ENCODE measurements around the gene TMUB1.

Gene TMUB1

DNA sequence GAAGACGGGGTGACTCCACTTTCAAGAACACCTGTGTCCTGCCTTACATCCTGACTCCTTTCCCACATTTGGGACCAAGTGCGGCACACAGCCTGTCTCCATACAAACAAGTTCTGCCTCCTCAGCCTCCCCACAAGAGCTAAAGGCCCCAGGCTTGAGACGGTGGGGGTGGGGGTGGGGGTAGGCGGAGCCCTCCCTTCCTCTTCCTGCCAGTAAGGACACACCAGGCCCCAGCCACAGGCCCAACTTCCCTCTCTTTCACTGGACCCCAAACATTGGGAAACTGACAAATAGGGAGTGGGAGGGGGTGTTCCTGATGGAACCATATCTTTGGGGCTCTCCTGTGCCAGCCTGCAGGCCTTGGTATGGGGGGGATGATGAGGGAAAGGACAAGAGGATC is 30.2 kb downstream of the TMUB1 start:
- Histone ChIP-seq H3K27me3 (ENCODE audit: insufficient read depth, low read length, poor library complexity, severe bottlenecking) (no peaks in the 10 kb centered on the region), H2AFZ (ENCODE audit: low read length) (0 out of 2 replicates have a peak overlapping the region, but pooled peaks have one; percentile 43), H3K36me3 (ENCODE audit: insufficient read depth, low read length) (no peaks in the 10 kb centered on the region), H3K79me2 (ENCODE audit: insufficient read depth, low read length) (peaks cover 11% of the 10 kb centered on the region; the same call in 1 of the 2 replicates), H4K20me1 (ENCODE audit: insufficient read depth, low read length, poor library complexity, severe bottlenecking) (no peaks in the 10 kb centered on the region), H3K4me2 (ENCODE audit: low read depth, low read length, poor library complexity, severe bottlenecking) (peak overlapping the region; percentile 77), H3K4me3 (ENCODE audit: low read length, poor library complexity, severe bottlenecking) (peak overlapping the region; percentile 6), H3K4me1 (ENCODE audit: insufficient read depth, low read length, poor library complexity, severe bottlenecking) (peaks cover 23% of the 10 kb centered on the region), H3K9me2 (replicated peaks; ENCODE audit: low read depth, low read length) (no peaks in the 10 kb centered on the region), H3F3A (ENCODE audit: low read depth) (no peaks in the 10 kb centered on the region), H3K9me3 (ENCODE audit: insufficient read depth, low read depth, low read length) (no peaks in the 10 kb centered on the region), H3K9ac (ENCODE audit: low read depth, low read length, poor library complexity, severe bottlenecking) (peak overlapping the region; percentile 73)
- TF ChIP-seq EZH2phosphoT487 (IDR thresholded peaks at IDR 0.05; ENCODE audit: borderline replicate concordance): no peak
- TF ChIP-seq, protein P1, sequence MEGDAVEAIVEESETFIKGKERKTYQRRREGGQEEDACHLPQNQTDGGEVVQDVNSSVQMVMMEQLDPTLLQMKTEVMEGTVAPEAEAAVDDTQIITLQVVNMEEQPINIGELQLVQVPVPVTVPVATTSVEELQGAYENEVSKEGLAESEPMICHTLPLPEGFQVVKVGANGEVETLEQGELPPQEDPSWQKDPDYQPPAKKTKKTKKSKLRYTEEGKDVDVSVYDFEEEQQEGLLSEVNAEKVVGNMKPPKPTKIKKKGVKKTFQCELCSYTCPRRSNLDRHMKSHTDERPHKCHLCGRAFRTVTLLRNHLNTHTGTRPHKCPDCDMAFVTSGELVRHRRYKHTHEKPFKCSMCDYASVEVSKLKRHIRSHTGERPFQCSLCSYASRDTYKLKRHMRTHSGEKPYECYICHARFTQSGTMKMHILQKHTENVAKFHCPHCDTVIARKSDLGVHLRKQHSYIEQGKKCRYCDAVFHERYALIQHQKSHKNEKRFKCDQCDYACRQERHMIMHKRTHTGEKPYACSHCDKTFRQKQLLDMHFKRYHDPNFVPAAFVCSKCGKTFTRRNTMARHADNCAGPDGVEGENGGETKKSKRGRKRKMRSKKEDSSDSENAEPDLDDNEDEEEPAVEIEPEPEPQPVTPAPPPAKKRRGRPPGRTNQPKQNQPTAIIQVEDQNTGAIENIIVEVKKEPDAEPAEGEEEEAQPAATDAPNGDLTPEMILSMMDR (conservative IDR thresholded peaks at IDR 0.05; ENCODE audit: low read length): no peak

DNA sequence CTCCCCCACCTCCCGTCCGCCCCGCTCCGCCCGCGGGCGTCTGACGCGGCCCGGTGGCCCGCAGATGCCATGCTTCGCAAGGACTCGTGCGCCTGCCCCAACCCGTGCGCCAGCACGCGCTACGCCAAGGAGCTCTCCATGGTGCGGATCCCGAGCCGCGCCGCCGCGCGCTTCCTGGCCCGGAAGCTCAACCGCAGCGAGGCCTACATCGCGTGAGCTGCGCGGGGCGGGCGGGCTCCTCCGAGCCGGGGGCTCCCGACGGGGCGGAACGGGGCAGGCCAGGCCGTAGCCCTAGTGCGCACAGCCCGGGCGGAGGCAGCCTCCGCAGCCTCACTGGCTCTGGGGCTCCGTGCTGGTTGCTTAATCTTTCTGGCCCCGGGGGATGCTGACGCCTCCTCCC is 32.2 kb downstream of the TMUB1 start:
- Histone ChIP-seq H3K9me3 (ENCODE audit: insufficient read depth, low read depth, low read length) (no peaks in the 10 kb centered on the region), H3K9me2 (replicated peaks; ENCODE audit: low read depth, low read length) (no peaks in the 10 kb centered on the region), H3K4me2 (ENCODE audit: low read depth, low read length, poor library complexity, severe bottlenecking) (no peak overlapping the region), H3K27me3 (ENCODE audit: insufficient read depth, low read length, poor library complexity, severe bottlenecking) (no peaks in the 10 kb centered on the region), H3K4me1 (ENCODE audit: insufficient read depth, low read length, poor library complexity, severe bottlenecking) (peaks cover 18% of the 10 kb centered on the region), H3K4me3 (ENCODE audit: low read length, poor library complexity, severe bottlenecking) (no peak overlapping the region), H3F3A (ENCODE audit: low read depth) (no peaks in the 10 kb centered on the region), H4K20me1 (ENCODE audit: insufficient read depth, low read length, poor library complexity, severe bottlenecking) (no peaks in the 10 kb centered on the region), H3K36me3 (ENCODE audit: insufficient read depth, low read length) (no peaks in the 10 kb centered on the region), H2AFZ (ENCODE audit: low read length) (no peak overlapping the region), H3K79me2 (ENCODE audit: insufficient read depth, low read length) (no peaks in the 10 kb centered on the region), H3K9ac (ENCODE audit: low read depth, low read length, poor library complexity, severe bottlenecking) (no peak overlapping the region)
- TF ChIP-seq, protein P1 (conservative IDR thresholded peaks at IDR 0.05; ENCODE audit: low read length): no peak
- no peak for TF ChIP-seq EZH2phosphoT487 (IDR thresholded peaks at IDR 0.05; ENCODE audit: borderline replicate concordance)

DNA sequence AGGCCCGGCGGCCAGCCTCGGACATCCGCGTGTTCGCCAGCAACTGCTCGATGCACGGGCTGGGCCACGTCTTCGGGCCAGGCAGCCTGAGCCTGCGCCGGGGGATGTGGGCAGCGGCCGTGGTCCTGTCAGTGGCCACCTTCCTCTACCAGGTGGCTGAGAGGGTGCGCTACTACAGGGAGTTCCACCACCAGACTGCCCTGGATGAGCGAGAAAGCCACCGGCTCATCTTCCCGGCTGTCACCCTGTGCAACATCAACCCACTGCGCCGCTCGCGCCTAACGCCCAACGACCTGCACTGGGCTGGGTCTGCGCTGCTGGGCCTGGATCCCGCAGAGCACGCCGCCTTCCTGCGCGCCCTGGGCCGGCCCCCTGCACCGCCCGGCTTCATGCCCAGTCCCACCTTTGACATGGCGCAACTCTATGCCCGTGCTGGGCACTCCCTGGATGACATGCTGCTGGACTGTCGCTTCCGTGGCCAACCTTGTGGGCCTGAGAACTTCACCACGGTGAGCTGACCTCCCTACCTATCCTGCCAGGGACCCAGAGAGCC is 34.3 kb downstream of the TMUB1 start:
- no peaks in the 10 kb centered on the region for H3K9me3 ChIP-seq (ENCODE audit: insufficient read depth, low read depth, low read length)
- no peaks in the 10 kb centered on the region for H3F3A ChIP-seq (ENCODE audit: low read depth)
- H3K4me3 ChIP-seq (ENCODE audit: low read length, poor library complexity, severe bottlenecking): no peak overlapping the region
- H3K9ac ChIP-seq (ENCODE audit: low read depth, low read length, poor library complexity, severe bottlenecking): no peak overlapping the region
- H3K27me3 ChIP-seq (ENCODE audit: insufficient read depth, low read length, poor library complexity, severe bottlenecking): no peaks in the 10 kb centered on the region
- H3K79me2 ChIP-seq (ENCODE audit: insufficient read depth, low read length): no peaks in the 10 kb centered on the region
- H3K9me2 ChIP-seq (replicated peaks; ENCODE audit: low read depth, low read length): no peaks in the 10 kb centered on the region
- H2AFZ ChIP-seq (ENCODE audit: low read length): no peak overlapping the region
- no peaks in the 10 kb centered on the region for H4K20me1 ChIP-seq (ENCODE audit: insufficient read depth, low read length, poor library complexity, severe bottlenecking)
- H3K36me3 ChIP-seq (ENCODE audit: insufficient read depth, low read length): no peaks in the 10 kb centered on the region
- peaks cover 16% of the 10 kb centered on the region for H3K4me1 ChIP-seq (ENCODE audit: insufficient read depth, low read length, poor library complexity, severe bottlenecking)
- TF ChIP-seq EZH2phosphoT487 (IDR thresholded peaks at IDR 0.05; ENCODE audit: borderline replicate concordance): no peak
- TF ChIP-seq, protein P1 (conservative IDR thresholded peaks at IDR 0.05; ENCODE audit: low read length): no peak
- H3K4me2 ChIP-seq (ENCODE audit: low read depth, low read length, poor library complexity, severe bottlenecking): no peak overlapping the region
